ENCODE measurements around the gene MND1.

DNA sequence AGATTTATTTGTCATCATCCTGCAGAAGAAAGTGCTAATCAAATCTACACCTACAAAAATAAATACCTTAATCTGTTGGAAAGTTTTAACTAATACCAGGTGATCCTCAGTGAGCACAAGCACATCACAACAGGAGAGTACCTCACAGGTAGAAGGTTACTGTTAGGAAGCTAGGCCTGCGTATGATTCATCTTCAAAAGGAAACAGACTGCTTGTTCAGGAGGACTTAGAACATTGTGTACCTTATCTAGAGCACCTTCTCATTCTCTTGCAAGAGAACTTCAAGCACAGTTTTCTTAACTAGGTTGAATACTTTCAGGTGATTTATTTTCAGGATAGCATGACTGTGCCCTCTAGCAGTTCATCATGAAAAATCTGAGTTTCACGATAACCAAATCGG is 54.2 kb downstream of the MND1 start:
- TF ChIP-seq, protein P1, sequence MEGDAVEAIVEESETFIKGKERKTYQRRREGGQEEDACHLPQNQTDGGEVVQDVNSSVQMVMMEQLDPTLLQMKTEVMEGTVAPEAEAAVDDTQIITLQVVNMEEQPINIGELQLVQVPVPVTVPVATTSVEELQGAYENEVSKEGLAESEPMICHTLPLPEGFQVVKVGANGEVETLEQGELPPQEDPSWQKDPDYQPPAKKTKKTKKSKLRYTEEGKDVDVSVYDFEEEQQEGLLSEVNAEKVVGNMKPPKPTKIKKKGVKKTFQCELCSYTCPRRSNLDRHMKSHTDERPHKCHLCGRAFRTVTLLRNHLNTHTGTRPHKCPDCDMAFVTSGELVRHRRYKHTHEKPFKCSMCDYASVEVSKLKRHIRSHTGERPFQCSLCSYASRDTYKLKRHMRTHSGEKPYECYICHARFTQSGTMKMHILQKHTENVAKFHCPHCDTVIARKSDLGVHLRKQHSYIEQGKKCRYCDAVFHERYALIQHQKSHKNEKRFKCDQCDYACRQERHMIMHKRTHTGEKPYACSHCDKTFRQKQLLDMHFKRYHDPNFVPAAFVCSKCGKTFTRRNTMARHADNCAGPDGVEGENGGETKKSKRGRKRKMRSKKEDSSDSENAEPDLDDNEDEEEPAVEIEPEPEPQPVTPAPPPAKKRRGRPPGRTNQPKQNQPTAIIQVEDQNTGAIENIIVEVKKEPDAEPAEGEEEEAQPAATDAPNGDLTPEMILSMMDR (conservative IDR thresholded peaks at IDR 0.05): no peak
- TF ChIP-seq EZH2 (IDR thresholded peaks at IDR 0.05; ENCODE audit: low read depth): no peak

All from PC-9 (cell line).